Adipose tissue (tissue), 3 donors: ENCODE data around the gene PTPRR. TPM values are rescaled to one million over a fixed set of nuclear protein-coding genes. Genes with fewer than 3 reads are reported as not detected.
"Not testable (repeated sequence)": the region's sequence is repeated elsewhere in the genome, so short reads cannot be mapped to it uniquely, and the experiment has no call there.

Experiments
- H3K27ac ChIP-seq: one replicate; pipeline ENCODE4 v1.5.1; 2013; ENCODE audit warnings: low read depth, low read length
- WGBS, 3 donors: extraction: QIAGEN DNeasy Blood & Tissue Kit; methylation state at CpG; one replicate each; pipeline ENCODE4 v1.1.7; 2013; 5-methylcytosine and 5-hydroxymethylcytosine counted together
- polyA plus RNA-seq, 3 donors: library from polyadenylated mRNA; stranded (reverse); fragments of 200-250 nt; gene quantifications; one replicate each; pipeline ENCODE4 v1.2.3, GENCODE V29; 2013
- donor health status: healthy with polysubstance abuse.
- donor health status: Bipolar disorder and iron deficiency.
- donor health status: healthy.

The PTPRR gene
- polyA plus RNA-seq, 3 donors: 0.08 to 1.1 (median 0.21) TPM

GRCh38 chr12:70822412-70822811 lies 98.1 kb downstream of the PTPRR start:
- 63 to 71% (median 70%) methylated on average over 3 of the region's 3 CpGs for WGBS, 3 donors
- no peak overlapping the region for H3K27ac ChIP-seq

DNA sequence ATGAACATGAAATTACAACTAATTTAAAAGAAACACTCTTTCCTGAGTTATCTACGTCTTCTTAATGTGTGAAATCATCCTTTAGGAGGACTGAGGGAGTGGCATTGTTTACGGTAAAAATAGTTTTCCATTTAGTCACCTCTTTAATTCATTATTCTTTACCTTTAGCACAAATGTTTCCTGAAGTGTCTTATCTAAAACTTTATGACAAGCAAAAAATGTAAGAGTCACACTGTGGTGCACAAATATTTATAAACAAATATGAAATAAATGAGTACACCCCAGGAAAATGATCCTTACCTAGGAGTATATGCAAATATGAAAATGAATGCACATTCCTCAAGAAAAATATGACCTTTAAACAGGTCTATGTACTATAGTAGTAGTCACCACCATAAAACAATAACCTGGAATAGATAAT lies 104.6 kb downstream of the PTPRR start:
- 68 to 80% (median 76%) methylated on average over 2 of the region's 2 CpGs for WGBS, 3 donors
- no peak overlapping the region for H3K27ac ChIP-seq

DNA sequence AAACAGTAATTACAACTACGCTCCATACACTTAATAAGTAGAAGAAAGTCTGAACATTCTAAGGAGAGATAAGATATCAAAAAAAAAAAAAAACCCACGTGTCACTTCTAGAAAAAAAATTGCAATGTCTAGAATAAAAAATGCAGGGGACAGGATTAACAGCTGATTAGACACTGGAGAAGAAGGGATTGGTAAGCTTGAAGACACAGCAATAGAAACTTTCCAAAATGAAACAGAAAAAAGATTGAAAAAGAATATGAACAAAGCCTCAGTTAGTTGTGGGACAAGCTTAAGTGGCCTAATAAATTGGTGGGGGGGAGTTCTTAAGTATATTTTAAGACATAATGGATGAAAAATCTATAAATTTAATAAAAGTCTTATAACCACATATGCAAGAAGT lies 105.5 kb downstream of the PTPRR start:
- 88 to 93% (median 89%) methylated on average over 2 of the region's 2 CpGs for WGBS, 3 donors
- no peak overlapping the region for H3K27ac ChIP-seq

DNA sequence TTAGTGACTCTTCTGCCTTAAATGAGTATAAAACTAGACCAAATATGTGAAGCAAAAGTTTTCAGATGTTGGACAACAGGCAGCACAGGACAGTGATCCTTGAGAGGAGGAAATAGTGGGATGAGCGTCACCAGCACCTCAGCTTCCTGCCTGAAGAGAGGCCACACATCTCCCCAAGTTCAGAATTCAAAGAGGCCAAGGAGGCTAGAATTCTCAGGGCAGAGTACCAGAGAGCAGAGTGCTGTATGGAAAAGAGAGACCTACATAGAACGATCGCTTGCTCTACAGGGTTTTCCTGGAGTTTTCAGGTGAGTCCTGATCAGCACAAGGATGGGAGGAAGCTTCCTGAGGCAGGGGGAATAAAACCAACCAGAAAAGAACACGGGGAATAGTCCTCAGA lies 107.0 kb downstream of the PTPRR start:
- WGBS, 3 donors: 69 to 81% (median 77%) methylated on average over 4 of the region's 4 CpGs

GRCh38 chr12:70812136-70812535 lies 108.4 kb downstream of the PTPRR start:
- WGBS, 3 donors: 29 to 70% (median 61%) methylated on average over 3 of the region's 3 CpGs
- H3K27ac ChIP-seq: no peak overlapping the region

More for the DNA sequence above, 107.0 kb downstream of the PTPRR start:
- no peak overlapping the region for H3K27ac ChIP-seq

DNA sequence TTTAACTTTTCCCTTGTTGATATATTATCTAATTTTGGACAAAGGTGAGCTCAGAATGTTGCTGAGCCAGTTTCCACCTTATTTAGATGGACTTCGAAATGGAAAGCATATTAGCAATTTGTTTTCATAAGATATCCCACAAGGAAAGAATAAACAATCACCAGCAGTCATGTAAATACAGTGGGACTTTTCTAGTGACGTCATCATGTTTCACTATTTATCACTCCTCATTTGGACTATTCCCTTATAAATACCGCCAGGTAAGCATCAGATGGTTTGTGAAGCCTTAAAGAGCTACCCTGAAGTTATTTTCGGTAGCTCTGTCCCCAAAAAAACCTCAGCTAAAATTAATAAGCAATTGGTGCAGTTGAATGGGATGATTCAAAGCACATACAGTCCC lies 110.7 kb downstream of the PTPRR start:
- H3K27ac ChIP-seq: no peak overlapping the region
- WGBS, 3 donors: 61 to 77% (median 74%) methylated on average over 4 of the region's 4 CpGs

- H3K27ac ChIP-seq: not testable (repeated sequence)
- WGBS, 3 donors: 42 to 78% (median 64%) methylated on average over 2 of the region's 2 CpGs
These were observed 112.5 kb downstream of the PTPRR start for GRCh38 chr12:70807993-70808392.

- WGBS, 3 donors: 79 to 88% (median 80%) methylated on average over 1 of the region's 1 CpG
- H3K27ac ChIP-seq: no peak overlapping the region
These were observed 113.7 kb downstream of the PTPRR start for GRCh38 chr12:70806827-70807226.

DNA sequence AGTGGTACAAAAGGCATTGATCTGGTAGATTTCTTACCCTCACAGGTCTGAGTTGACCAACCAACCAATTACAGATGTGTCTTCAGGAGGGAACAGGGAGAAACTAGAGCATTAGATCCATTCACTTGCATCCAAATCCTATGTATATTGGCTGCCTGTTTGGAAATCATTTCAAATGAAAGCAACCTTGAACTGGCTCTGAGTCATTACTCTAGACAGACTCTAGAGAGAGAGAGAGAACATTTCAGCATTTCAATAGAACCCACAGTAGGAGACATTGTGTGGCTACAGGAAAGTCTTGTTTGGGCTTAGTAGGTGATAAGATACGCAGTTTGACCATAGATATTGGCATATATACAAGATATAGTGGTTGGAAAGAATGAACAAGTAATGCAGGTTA lies 114.5 kb downstream of the PTPRR start:
- H3K27ac ChIP-seq: no peak overlapping the region
- WGBS, 3 donors: 68 to 78% (median 71%) methylated on average over 1 of the region's 1 CpG

DNA sequence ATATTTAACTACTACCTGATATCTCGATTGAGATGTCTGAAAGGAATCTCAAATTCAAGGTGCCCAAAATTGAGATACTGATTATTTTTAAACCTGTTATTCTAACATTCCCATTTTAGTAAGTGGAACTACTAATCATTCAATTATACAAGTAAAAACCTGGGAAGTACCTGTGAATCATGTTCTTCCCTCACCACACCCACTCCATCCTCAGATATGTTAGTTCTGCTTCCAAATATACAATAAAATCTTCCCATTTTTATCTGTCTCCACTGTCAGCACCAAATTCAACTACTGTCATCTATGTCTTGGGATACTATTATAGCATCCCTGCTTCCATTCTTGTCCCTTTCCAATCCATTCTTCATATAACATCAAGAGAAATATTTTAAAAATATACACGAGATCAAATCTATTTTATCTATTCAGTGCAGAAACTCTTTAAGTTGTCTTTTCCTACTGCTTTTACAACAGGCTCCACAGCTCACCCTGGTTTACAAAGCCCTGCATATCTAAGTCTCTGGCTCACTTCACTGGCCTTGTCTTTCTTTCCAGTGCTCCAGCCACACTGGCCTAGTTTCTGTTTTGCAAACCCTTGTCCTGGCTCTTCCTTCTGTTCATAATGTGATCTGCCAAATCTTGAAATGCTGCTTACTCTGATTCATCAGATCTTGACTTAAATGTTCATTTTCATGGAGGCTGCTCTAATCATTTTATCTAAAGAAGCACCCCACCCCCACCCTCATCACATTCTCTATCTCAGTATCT lies 122.3 kb downstream of the PTPRR start:
- WGBS, 3 donors: 76 to 81% (median 79%) methylated on average over 2 of the region's 2 CpGs
- H3K27ac ChIP-seq: no peak overlapping the region

DNA sequence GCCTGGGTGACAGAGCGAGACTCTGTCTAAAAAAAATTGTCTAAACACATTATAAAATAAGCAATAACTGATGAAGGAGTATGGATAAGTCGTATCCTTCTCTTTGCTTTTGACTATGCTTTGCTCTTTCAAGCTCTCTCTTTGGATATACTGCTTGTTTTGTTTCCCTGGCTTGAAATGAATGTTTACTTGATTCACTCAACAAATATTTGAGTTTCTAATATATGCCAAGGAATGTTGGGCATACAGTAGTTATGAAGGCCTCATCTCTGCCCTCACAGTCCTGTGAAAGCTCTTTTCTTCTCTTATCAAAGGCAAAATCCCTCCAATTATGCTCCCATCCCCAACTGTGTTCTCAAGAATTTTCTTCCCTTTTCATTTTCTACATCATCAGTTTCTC lies 123.5 kb downstream of the PTPRR start:
- H3K27ac ChIP-seq: no peak overlapping the region
- WGBS, 3 donors: 76 to 94% (median 86%) methylated on average over 2 of the region's 2 CpGs

DNA sequence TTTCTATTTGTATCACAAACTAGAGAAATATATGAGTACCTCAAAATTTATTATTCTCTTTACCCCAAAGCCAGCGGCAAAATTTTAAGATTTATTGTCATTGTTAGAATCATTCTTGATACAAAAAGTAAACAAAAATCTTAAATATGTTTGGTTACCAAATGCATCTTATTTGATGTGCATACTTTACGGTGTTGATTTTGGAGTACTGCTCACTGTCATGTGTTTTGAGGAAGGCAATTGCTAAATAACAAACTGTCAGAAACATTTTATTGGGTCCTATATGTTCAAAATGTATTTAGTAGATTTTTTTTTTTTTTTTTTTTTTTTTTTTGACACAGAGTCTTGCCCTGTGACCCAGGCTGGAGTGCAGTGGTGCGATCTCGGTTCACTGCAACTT lies 124.9 kb downstream of the PTPRR start:
- H3K27ac ChIP-seq: no peak overlapping the region
- 87 to 91% (median 88%) methylated on average over 4 of the region's 4 CpGs for WGBS, 3 donors

GRCh38 chr12:70794131-70794530 lies 126.4 kb downstream of the PTPRR start:
- H3K27ac ChIP-seq: no peak overlapping the region

GRCh38 chr12:70788774-70789173 lies 131.8 kb downstream of the PTPRR start:
- WGBS, 3 donors: 69 to 82% (median 82%) methylated on average over 5 of the region's 5 CpGs
- no peak overlapping the region for H3K27ac ChIP-seq

DNA sequence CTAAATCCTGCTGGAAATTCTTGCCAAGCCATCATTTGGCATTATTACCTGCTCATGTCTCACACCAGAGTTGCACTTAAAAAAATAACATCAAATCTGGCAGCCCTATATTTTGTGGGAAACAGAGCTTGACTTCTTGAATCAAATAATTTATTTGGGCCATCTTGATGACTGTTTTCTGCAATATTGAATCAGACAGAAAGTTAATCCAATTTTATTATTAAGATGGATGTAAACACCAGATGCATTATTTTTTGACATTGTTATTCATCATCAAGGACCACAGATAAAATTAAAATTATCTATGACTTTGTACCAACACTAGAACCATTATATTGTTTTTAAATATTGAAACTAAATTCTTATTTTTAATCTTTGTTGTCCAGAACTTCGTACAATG lies 132.9 kb downstream of the PTPRR start:
- H3K27ac ChIP-seq: no peak overlapping the region
- WGBS, 3 donors: 77 to 88% (median 86%) methylated on average over 1 of the region's 1 CpG

DNA sequence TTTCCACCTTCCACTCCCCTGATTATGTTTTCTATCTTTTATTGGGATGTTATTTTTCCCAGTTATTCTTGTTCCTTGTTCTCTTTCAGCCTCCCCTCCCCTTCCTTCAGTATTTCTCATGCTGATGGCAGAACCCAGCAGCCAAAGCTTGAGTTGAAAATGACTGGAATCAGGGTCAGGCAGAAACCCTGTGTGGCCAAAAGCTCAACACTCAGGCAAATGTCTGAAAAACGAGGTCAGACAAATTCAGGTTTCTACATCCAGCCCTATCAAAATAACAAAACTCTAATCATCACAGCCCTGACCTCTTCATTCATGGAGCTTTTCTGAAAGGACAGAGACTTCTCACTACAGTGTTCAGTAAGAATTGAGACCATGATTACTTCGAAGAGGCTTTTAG lies 134.6 kb downstream of the PTPRR start:
- 54 to 61% (median 58%) methylated on average over 2 of the region's 2 CpGs for WGBS, 3 donors
- H3K27ac ChIP-seq: no peak overlapping the region

- H3K27ac ChIP-seq: no peak overlapping the region
- WGBS, 3 donors: 92% methylated on average over 19 to 21 of the region's 21 CpGs
These were observed 136.4 kb downstream of the PTPRR start for GRCh38 chr12:70784042-70784668.

- no peak overlapping the region for H3K27ac ChIP-seq
- WGBS, 3 donors: 74 to 100% (median 91%) methylated on average over 2 of the region's 2 CpGs
These were observed 137.1 kb downstream of the PTPRR start for GRCh38 chr12:70783455-70783854.

GRCh38 chr12:70779250-70779649 lies 141.3 kb downstream of the PTPRR start:
- no peak overlapping the region for H3K27ac ChIP-seq
- 90% methylated on average over 2 of the region's 2 CpGs for WGBS, 3 donors

DNA sequence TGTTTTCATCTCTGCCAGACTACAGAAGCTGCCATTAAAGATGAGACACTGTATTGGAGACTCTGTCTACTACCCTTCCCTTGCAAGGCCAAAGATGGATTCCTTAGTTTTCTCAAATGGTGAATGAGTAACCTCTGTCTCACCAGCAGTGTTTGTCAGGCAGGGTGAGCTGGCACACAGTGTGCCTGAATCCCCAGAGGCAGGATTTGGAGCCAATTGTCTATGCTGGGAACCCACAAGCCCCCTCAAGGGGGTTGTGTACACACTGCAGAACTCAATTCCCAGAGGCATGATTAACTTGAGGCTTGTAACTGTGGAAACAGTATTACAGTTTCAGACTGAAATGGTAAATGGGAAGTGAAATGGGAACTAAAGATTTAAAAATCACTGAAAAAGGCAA lies 146.5 kb downstream of the PTPRR start:
- no peak overlapping the region for H3K27ac ChIP-seq
